Suppressor macrophage treated with lipopolysaccharide for 1 hour (primary cell): ENCODE results near the gene CST1.
"Not testable (repeated sequence)": the region's sequence is repeated elsewhere in the genome, so short reads cannot be mapped to it uniquely, and the experiment has no call there.

Experiments
- DNase-seq, 3 donors: peaks; one replicate each; pipeline ENCODE4 v3.0.0-alpha.2; 2020 to 2022

The CST1 gene

GRCh38 chr20:23754731-23755130 is 4.0 kb upstream of the CST1 start:
- no peak for DNase-seq

DNA sequence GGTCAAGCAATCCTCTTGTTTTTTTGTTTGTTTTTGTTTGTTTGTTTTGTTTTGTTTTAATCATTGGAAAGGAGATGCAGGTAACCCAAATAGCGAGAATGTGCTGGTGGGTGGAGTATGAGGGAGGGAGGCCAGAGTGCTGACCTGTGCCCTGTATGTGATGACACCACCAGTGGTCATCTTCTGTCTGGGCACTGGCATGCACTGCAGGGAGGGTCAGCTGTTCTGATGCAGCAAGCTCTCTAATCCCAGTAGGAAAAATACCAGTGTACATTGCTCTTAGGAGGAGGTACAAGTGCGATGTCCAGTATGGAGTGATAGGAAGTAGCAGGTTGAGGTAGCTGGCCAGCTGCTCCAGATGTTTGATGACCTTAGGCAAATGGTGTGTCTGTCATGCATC is 2.9 kb upstream of the CST1 start:
- no peak for DNase-seq

GRCh38 chr20:23753194-23753548 is 2.4 kb upstream of the CST1 start:
- DNase-seq, result no peak

DNA sequence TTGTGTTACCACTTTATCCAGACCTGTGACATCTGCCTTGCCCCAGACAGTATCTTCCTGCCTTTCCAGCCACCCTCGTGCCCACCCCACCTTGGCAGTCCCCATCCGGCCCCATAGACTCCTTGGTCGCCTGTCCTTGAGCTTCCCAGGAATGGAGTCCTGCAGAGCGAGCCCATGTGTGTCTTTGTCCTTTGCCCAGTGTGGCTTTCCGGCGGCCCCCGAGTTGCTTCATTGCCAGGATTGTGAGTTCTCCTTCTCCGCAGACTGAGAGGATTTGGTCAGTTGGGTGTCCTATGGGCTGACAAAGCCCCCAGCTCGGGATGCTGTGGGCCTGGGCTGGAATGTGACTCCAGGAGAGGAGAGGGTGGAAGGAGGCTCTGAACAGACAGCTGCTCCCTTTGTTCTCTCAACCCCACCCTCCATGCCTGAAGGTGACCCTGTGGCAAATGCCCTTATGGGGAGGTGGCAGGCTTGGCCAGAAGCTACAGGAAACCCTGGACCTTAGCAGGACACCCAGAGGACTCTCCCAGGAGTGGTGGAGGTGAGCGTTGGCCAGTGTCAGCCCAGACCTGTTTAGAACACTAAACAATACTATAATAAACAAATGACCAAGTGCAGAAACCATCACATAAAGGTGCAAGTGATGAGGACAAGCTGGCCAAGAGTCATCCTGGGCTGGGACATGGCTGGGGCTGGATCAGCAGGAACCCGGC is 1.9 kb upstream of the CST1 start:
- no peak for DNase-seq

- no peak for DNase-seq
Measured at GRCh38 chr20:23752019-23752418, 1.3 kb upstream of the CST1 start.

- no peak for DNase-seq
Measured at GRCh38 chr20:23749746-23750145, 989 bp downstream of the CST1 start.

- not testable (repeated sequence) for DNase-seq
Measured at GRCh38 chr20:23748975-23749374, 1.8 kb downstream of the CST1 start.

GRCh38 chr20:23747551-23747950 is 3.2 kb downstream of the CST1 start:
- not testable (repeated sequence) for DNase-seq

DNA sequence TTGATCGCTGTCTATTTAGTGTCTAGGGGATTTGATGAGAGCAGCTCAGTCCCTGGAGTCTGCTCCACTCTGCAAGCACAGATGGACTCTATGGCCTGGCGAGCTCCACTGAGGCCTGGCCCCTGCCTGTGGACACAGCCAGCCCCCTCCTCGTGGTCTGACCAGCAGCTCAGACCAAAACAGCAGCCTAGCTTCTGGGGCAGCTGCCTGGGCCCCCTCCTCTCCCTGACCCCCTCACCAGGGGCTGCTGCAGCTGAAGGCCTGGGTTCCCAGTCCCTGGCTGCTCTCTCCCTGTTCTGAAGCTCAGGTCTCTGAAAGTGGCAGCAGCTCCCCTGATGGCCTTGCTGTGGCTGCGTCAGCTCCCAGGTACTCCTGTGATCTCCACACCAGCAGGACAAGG is 3.6 kb downstream of the CST1 start:
- not testable (repeated sequence) for DNase-seq

DNA sequence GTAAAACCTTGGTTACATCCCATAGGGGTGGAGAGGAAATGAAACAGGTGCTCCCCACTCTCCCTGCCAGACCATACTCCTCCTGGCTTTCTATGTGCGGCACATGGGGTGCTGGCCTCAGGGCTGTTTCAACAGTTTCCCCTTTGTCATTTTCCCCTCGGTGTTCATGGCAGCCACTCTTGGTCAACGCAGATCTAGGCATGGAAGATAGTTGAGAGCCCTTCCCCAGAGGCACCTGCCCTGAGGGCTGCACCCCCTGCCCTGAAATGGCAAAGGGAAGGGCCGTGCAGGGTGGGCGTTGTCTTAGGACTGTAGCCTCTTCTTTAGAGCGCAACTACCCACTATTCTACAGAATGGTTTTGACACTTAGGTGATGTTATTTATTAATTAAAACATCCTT is 4.4 kb downstream of the CST1 start:
- DNase-seq, result no peak

DNA sequence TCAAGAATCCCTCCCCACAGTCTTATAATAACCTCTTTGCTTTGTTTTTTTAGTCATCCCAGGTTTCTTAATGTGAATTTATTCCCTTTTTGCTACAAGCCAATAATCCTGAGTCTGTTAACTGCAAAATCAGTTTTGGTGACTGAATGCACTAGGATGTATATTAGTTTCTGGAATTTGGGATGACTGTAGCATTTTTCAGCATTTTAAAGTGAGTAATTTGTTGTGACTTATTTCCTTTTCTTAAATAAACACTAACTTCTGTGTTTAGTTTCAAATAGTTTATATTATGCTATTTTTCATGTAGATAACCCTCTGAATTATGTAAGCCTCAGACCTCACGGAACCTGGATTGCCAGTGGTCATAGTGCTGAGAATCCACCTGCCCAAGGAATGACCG is 5.5 kb downstream of the CST1 start:
- no peak for DNase-seq

GRCh38 chr20:23744817-23745216 is 5.9 kb downstream of the CST1 start:
- DNase-seq, result no peak

- peak in 2 of 3 donors; percentile 3 to 39 for DNase-seq
Measured at GRCh38 chr20:23735391-23735790, 15.3 kb downstream of the CST1 start.

GRCh38 chr20:23734949-23735348 is 15.8 kb downstream of the CST1 start:
- not testable (repeated sequence) for DNase-seq

GRCh38 chr20:23734440-23734839 is 16.3 kb downstream of the CST1 start:
- DNase-seq, result not testable (repeated sequence)

DNA sequence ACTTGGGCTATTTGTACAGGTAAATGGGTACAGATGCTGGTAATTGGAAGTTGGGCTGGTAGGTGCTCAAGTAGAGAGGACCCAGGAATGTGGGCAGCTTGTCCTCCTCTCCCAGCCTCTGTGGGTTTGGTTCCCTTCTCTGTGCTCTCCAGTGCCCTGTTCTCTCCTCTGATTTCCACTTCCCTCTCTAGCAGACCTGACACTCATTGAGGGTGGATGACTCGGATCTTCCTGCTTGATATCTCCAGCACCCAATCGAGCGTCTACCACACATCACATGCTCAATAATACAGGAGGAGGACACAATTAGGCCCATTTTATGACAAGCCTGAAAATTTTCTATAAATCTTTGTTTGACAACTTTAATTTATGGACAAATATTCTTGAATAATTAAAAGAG is 23.7 kb downstream of the CST1 start:
- DNase-seq, result peak in 2 of 3 donors; percentile 10 to 24

- DNase-seq, result no peak
Measured at GRCh38 chr20:23725102-23725501, 25.6 kb downstream of the CST1 start.

GRCh38 chr20:23723659-23724307 is 27.0 kb downstream of the CST1 start:
- DNase-seq, result peak in 2 of 3 donors; percentile 35 to 43

DNA sequence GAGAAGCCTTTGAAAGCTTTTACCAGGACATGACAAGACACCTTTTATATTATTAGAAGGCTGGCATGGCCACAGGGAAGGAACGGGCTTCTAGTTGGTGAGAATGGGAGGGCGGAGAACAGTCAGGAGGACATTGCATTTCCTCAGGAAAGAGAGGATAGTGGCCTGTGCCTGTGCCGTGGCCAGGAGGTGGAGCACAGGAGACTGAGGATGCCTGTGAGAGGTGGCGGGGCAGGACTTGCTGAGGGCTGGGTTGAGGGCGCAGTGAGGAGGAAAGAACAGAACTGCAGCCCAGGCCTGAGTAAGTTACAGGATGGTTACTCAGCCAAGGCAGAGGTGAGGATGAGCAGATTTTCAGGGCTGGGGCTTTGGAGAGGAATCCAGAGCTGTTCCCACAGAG is 27.9 kb downstream of the CST1 start:
- DNase-seq, result not testable (repeated sequence)

DNA sequence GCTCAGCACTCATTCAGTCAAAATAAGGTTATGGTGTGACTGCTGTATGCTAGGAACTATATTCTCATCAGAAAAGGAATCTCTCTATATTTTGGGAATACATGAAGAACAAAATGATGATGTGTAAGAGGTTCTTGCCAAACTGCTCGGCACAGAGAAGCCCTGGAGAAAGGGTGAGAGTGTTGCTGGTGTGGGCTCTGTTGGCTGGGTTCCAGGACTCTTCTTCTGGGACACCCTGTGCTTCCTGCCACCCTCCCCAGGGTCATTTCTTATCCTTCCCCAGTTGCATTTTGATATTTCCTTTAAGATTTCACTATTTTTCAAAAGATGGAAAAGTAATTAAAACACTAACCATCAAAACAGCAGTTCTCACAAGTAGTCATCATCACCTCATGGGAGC is 28.8 kb downstream of the CST1 start:
- DNase-seq, result no peak

DNA sequence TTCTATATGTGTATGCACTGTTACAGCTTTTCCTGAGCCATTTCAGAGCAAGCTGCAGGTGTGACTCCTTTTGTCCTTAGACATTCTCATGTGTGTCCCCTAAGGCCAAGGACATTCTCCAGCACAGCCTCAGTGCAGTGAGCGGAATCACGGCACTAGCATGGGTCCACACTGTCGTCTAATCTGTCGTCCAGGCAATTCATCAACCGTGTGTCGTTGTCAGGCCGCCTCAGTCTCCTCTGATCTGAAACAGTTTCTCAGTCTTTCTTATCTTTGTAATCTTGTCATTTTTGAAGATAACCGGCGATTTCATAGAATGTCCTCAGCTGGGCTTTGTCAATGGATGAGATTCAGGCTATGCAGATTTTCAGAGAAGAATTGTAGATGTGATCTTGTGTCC is 31.4 kb downstream of the CST1 start:
- DNase-seq, result not testable (repeated sequence)

- not testable (repeated sequence) for DNase-seq
Measured at GRCh38 chr20:23711778-23712177, 39.0 kb downstream of the CST1 start.

GRCh38 chr20:23710771-23711170 is 40.0 kb downstream of the CST1 start:
- no peak for DNase-seq

DNA sequence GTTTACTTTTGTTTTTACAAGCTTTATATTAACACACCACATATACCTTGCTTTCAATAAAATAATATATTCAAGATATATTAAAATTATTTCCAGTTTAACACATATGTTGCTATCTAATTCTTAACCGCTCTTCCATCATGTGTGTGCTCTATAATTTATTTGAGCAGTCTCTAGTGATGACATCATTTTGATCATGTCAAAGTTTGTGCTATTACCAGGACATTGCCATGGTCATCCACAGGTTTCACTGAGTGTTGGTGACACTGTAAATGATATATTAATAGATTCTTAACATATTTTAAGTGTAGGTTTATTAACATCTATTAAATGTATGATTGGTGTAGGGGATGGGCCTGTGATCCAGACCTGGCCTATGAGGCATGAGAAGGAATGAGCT is 44.8 kb downstream of the CST1 start:
- DNase-seq, result no peak

DNA sequence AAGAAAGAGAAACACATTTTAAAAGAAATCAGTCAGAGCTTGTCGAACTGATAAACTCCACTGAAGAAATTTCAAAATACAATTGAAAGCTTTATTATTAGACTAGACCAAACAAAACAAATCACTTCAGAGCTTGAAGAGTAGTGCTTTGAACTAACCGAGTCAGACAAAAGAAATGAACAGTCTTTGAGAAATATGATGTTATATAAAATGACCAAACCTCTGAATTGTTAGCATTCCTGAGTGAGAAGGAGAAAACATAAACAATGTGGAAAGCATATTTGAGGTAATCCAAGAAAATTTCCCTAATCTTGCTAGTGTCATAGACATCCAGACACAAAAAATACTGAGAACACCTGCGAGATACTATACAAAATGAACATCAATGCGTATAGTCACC is 48.7 kb downstream of the CST1 start:
- DNase-seq, result no peak
